Midbrain (tissue), 1 donor: ENCODE results near the gene HNRNPA1L2.
"Not testable (repeated sequence)": the region's sequence is repeated elsewhere in the genome, so short reads cannot be mapped to it uniquely, and the experiment has no call there.

Source experiments
- DNase-seq: peaks from one replicate; lab custom pipeline; 2025; lab: John Stamatoyannopoulos, UW

Gene HNRNPA1L2

DNA sequence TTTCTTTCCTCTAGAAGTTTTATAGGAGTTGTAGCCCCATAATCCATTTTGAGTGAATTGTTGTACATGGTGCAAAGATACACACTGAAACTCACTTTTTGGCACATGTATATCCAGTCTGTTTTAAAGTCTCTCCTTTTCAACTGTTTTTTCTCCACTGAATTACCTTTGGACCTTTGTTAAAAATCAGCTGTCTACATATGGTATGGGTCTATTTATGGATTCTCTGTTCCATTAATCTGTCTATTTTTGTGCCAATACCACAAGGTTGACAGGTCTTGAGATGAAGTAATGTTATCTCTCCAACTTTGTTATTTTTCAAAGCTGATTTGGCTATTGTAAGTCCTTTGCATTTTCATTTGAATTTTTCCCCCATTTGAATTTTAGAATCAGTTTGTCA lies 4.7 kb downstream of the HNRNPA1L2 start:
- no peak for DNase-seq

DNA sequence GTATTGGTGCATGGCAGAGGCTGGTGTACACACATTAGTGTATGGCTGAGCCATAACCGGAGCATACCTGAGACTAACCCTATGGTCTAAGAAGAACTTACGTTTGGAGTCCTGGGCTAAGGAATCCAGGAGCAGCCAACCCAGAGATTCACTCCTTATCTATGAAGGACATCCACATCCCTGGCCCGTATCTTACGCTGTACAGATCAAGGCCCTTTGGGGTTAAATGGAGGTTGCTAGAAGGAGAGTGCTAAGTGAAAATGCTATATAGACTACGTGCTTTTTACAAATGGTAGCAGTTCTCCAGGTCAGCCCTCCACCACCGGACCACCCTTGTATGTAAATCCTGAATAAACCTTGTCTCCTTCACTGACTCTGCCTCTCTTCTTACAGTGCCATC lies 8.5 kb downstream of the HNRNPA1L2 start:
- no peak for DNase-seq

- DNase-seq = no peak
Observed at GRCh38 chr13:52651897-52652195, 9.6 kb downstream of the HNRNPA1L2 start.

DNA sequence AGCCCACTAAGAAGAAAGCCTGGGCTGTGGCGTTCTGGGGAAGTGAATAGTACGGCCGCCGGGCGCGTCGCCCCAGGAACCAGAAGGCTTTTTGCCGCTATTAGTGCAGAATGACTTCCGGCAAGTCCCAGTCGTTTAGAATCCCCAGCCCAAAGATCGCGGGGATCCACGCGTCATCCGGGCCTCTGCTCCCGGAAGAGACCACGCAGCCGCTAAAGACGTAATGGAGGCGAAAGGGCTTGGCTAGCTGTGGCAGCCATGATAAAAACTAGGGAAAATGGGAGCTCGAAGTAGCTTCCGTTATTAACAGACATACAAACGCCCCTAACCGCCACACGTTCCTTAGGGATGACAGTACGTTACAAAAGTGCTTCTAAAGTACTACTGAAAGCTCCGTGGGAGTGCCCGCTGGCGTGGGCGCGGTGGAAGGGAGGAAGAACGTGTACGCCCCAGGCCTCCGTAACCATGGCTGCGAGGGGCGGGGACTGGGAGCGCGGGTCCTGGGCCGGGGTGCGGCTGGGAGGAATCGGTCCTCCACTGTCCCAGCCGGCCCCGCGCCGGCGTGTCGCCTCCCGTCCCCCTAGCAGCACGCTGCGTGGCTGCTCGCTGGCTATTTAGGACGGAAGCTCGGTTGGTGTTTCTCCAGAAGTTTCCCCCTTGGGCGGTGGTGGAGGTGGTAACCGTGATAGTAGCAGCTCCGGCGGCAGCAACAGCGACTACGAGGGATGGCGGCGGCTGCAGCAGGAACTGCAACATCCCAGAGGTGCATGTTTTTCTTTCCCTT lies 10.2 kb downstream of the HNRNPA1L2 start, which contains the start of gene SUGT1:
TSS of gene SUGT1 (plus strand) at position 641 of the 784 bp plus-strand sequence. CDS start at position 726, 85 bp downstream.
- peak; percentile 98 for DNase-seq

DNA sequence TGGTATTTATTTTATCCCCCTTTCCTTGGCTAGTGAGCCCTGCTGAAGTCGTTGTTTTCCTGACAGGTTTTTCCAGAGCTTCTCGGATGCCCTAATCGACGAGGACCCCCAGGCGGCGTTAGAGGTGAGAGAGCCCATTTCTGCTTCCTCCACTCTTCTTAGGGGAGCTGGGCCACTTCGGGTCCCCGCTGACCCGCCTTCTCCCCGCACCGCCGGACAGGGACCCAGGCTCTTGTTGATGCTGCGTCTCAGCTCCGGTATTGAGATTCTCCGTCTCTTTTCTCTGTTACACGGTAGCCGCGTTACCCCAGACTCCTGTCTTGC lies 10.7 kb downstream of the HNRNPA1L2 start:
- no peak for DNase-seq

- DNase-seq = no peak
Observed at GRCh38 chr13:52659340-52659739, 17.1 kb downstream of the HNRNPA1L2 start.

DNA sequence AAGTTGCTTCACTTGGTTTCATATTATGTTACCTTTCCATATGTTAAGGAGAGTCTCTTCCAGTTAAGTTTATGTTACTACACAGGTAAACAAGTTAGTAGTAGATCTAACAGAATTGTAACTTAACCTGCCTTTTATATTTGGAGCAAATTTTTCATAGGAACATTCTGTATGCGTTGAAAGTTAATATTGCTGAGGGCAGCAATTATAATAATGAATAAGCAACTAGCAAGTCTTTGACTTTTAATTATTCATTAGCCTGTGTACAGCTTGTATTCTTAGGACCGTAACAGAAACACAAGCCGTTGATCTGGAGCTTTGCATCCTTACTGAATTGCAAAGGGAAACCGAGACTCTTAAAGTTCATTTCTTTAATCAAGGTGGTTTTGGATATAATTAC lies 22.0 kb downstream of the HNRNPA1L2 start:
- DNase-seq = no peak

DNA sequence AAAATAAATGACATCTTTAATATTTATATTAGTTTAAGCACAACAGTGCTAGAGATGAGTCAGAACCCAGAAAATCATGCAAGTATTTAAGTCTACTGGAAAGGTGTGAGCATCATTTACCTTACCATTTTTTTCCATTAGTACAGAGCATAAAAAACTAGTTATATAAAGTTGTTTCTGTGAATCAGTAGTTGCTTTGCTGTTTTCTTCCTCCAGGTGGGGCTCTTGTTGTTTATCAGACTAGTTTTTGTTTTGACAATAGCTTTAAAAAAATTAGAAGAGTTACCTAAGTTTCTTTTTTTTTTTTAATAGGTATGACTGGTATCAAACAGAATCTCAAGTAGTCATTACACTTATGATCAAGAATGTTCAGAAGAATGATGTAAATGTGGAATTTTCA lies 23.1 kb downstream of the HNRNPA1L2 start:
- DNase-seq = peak; percentile 3

DNA sequence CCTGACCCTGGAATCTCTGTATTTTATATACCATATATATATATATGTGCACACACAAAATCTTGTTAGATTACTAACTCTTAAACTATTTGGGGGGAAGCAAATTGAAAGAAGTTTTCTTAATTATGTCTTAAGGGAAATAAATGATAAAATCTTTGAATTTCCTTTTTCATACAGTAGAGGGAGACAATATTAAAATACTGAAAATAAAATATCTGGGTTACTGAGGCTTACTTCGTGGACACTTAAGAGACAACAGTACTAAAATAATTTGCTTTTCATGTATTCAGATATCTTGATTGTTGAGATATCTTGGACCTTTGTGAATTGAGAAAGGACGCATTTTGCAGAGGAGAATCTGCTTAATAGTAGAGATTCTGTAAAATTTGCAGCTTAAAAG lies 27.4 kb downstream of the HNRNPA1L2 start:
- DNase-seq = no peak

GRCh38 chr13:52670726-52671125 lies 28.5 kb downstream of the HNRNPA1L2 start:
- DNase-seq = no peak

DNA sequence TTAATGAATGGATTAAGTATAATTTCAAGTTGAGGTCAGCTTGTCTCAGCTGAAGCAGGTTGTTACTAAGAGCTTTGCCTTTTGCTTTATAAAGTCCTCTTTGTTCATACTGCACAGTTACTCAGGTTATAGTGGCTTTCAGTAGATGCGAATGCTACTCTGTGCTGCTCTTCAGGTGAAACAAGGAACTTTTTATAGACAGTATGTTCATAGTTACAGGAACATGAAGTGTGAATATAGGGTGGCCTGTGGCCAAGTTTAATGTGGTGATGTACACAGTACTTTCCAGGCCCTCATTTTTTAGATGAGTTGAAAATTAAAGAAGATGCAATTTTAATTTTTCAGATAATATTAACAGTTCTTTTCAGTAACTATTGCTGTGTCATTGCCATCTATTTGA lies 31.2 kb downstream of the HNRNPA1L2 start:
- no peak for DNase-seq

DNA sequence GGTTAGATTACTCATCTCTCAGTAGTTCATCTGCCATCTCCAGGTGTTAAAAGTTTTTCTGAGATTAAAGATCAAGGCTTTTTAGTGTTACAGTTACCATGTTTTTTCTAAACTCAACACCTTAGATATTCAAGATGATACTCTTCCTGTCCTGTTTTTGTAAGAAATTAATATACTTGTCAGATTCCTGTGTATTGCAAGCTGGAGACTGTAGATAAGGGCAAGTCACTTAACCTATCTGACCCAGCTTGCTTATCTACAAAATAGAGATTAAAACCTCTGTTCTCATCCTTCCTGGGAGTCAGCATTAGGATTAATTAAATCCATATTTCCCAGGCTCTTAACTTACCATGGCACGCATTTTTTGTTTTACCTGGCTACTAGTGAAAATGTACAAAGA lies 35.6 kb downstream of the HNRNPA1L2 start:
- no peak for DNase-seq

DNA sequence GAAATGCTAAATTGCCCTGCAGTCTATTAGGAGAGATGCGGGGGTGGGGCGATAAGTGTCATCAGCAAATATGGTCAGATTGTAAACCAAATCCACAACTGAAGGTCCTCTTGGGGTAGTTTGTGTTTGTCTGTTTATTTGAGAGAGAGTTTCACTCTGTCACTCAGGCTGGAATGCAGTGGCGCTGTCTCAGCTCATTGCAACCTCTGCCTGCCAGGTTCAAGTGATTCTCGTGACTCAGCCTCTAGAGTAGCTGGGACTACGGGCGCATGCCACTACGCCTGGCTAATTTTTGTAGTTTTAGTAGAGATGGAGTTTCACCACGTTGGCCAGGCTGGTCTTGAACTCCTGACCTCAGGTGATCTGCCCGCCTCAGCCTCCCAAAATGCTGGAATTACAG lies 43.6 kb downstream of the HNRNPA1L2 start:
- not testable (repeated sequence) for DNase-seq

DNA sequence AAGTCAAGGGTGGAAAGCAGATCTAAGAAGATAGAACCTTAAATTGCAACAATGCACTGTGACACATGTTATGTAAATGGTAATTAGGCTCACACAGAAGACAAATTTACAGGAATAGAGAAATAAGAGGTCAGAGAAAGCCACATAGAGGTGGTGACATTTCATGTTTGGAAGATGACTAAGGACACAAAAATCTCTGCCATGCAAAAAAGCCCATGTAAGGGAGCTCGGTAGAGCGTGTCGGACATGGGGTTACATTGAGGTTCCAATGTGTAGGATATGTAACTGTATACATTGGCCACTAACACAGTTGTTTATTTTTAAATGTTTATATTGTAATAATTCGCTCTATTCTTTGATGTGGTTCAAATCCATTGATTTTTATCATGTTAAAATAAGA lies 44.1 kb downstream of the HNRNPA1L2 start:
- no peak for DNase-seq
